H1 (cell line): Measurements from ENCODE around the gene COQ8B. TPM values are rescaled to one million over a fixed set of nuclear protein-coding genes. Genes with fewer than 3 reads are reported as not detected.

Experiments used
- CTCF ChIA-PET: fragments of 300-600 bp; sonication (Branson Sonifier 250); formaldehyde crosslinking; loops from one replicate; lab custom pipeline; 2021; ENCODE audit not compliant: partially characterized antibody; lab: Charles Lee
- POLR2A ChIA-PET: fragments of 300-600 bp; sonication (Branson Sonifier 250); formaldehyde crosslinking; loops from one replicate; lab custom pipeline; 2021; ENCODE audit warnings: inconsistent platforms; ENCODE audit not compliant: partially characterized antibody; lab: Charles Lee
- DNase-seq, 2 experiments: peaks; one replicate each; pipeline versions ENCODE4 v3.0.0 to v3.0.0-alpha.2; 2010 to 2022; ENCODE audit warnings: low spot score in 2 of 2, low read depth in 1 of 2, mixed read lengths in 1 of 2
- FAIRE-seq: peaks from 2 replicates; lab custom pipeline; 2011; peaks lifted over from hg19 to GRCh38; lab: Jason Lieb, UNC
- H2AFZ ChIP-seq: 2 replicates; pipeline ENCODE4 v1.8.1; 2012; ENCODE audit warnings: low read length, inconsistent platforms
- H2AK5ac ChIP-seq: 2 replicates; pipeline ENCODE4 v1.6.1; 2013; ENCODE audit warnings: low read depth, low read length
- H2BK120ac ChIP-seq: replicated peaks from 2 replicates; pipeline ENCODE3; 2013; ENCODE audit warnings: low read depth, low read length, inconsistent platforms
- H2BK12ac ChIP-seq: 2 replicates; pipeline ENCODE4 v1.6.1; 2013; ENCODE audit warnings: low read depth, low read length
- H2BK15ac ChIP-seq: 2 replicates; pipeline ENCODE4 v1.6.1; 2013; ENCODE audit warnings: low read length
- H2BK20ac ChIP-seq: 2 replicates; pipeline ENCODE4 v1.6.1; 2013; ENCODE audit warnings: low read length
- H2BK5ac ChIP-seq: 2 replicates; pipeline ENCODE4 v1.6.1; 2013; ENCODE audit warnings: low read depth, low read length
- H3K14ac ChIP-seq: 2 replicates; pipeline ENCODE4 v1.6.1; 2013; ENCODE audit warnings: inconsistent platforms; ENCODE audit not compliant: insufficient read length
- H3K18ac ChIP-seq: 2 replicates; pipeline ENCODE4 v1.6.1; 2013; ENCODE audit warnings: low read length; ENCODE audit errors: extremely low read depth
- H3K23ac ChIP-seq: 2 replicates; pipeline ENCODE4 v1.6.1; 2013; ENCODE audit warnings: inconsistent platforms; ENCODE audit not compliant: insufficient read length
- H3K23me2 ChIP-seq: 2 replicates; pipeline ENCODE4 v1.6.1; 2013; ENCODE audit warnings: low read depth, low read length
- H3K27ac ChIP-seq: 2 replicates; pipeline ENCODE4 v1.6.1; 2011; ENCODE audit warnings: low read depth, low read length, inconsistent platforms
- H3K27me3 ChIP-seq, 4 experiments: replicated peaks in 1 of 4; 1 replicate in 1 of 4; 2 replicates in 3 of 4; pipeline versions ENCODE4 v1.6.1 to v1.8.1; 2011 to 2013; ENCODE audit warnings: low read length in 3 of 4, mild to moderate bottlenecking in 3 of 4, inconsistent platforms in 2 of 4, mixed read lengths in 2 of 4, moderate library complexity in 1 of 4; ENCODE audit not compliant: control insufficient read depth in 3 of 4, insufficient read depth in 3 of 4; ENCODE audit errors: extremely low read depth in 1 of 4
- H3K36me3 ChIP-seq, 4 experiments: 2 replicates each; pipeline versions ENCODE4 v1.6.1 to v1.8.1; 2011 to 2013; ENCODE audit warnings: mild to moderate bottlenecking in 4 of 4, low read length in 3 of 4, moderate library complexity in 2 of 4, control low read depth in 1 of 4, inconsistent platforms in 1 of 4; ENCODE audit not compliant: insufficient read depth in 4 of 4, control insufficient read depth in 2 of 4
- H3K4ac ChIP-seq: replicated peaks from 2 replicates; pipeline ENCODE3; 2013; ENCODE audit warnings: low read length, low read depth, mixed read lengths, inconsistent platforms; ENCODE audit not compliant: insufficient read length
- H3K4me1 ChIP-seq, 4 experiments: replicated peaks in 1 of 4; 1 replicate in 1 of 4; 2 replicates in 3 of 4; pipeline versions ENCODE4 v1.6.1 to v1.8.1; 2011 to 2013; ENCODE audit warnings: low read length in 3 of 4, inconsistent platforms in 2 of 4, mixed read lengths in 1 of 4; ENCODE audit not compliant: insufficient read depth in 4 of 4, control insufficient read depth in 3 of 4
- H3K4me2 ChIP-seq, 2 experiments: 2 replicates each; pipeline versions ENCODE4 v1.6.1 to v1.8.1; 2011 to 2013; ENCODE audit warnings: low read depth in 2 of 2, low read length in 2 of 2, control low read depth in 1 of 2, inconsistent platforms in 1 of 2, mild to moderate bottlenecking in 1 of 2; ENCODE audit not compliant: insufficient read depth in 1 of 2
- H3K4me3 ChIP-seq, 4 experiments: fragments of 200-600, 300-600 bp in 1 of 4; sonication (generic), shearing (Covaris generic), sonication (Bioruptor Twin) in 1 of 4; 2 replicates each; pipeline versions ENCODE4 v1.5.1 to v1.8.1; 2011 to 2016; ENCODE audit warnings: low read length in 4 of 4, low read depth in 3 of 4, control low read depth in 2 of 4, inconsistent platforms in 2 of 4, mild to moderate bottlenecking in 2 of 4, mixed read lengths in 1 of 4, moderate library complexity in 1 of 4; ENCODE audit not compliant: insufficient read depth in 2 of 4; ENCODE audit errors: extremely low read depth in 1 of 4
- H3K56ac ChIP-seq: replicated peaks from 2 replicates; pipeline ENCODE3; 2013; ENCODE audit warnings: low read depth, mild to moderate bottlenecking, mixed read lengths, low read length, inconsistent platforms; ENCODE audit not compliant: insufficient read length
- H3K79me1 ChIP-seq: 2 replicates; pipeline ENCODE4 v1.6.1; 2013; ENCODE audit warnings: low read depth, low read length, control low read depth
- H3K79me2 ChIP-seq, 2 experiments: 2 replicates each; pipeline versions ENCODE4 v1.6.1 to v1.8.1; 2012 to 2013; ENCODE audit warnings: low read length in 2 of 2, mild to moderate bottlenecking in 2 of 2, inconsistent platforms in 1 of 2; ENCODE audit not compliant: insufficient read depth in 2 of 2, control insufficient read depth in 1 of 2
- H3K9ac ChIP-seq, 4 experiments: replicated peaks in 1 of 4; 1 replicate in 1 of 4; 2 replicates in 3 of 4; pipeline versions ENCODE4 v1.6.1 to v1.8.1; 2011 to 2013; ENCODE audit warnings: low read depth in 3 of 4, low read length in 3 of 4, control low read depth in 2 of 4, mild to moderate bottlenecking in 2 of 4, moderate library complexity in 2 of 4, inconsistent platforms in 1 of 4; ENCODE audit errors: extremely low read depth in 1 of 4
- H3K9me3 ChIP-seq, 2 experiments: 2 replicates each; pipeline versions ENCODE4 v1.6.1 to v1.8.1; 2012 to 2013; ENCODE audit warnings: mild to moderate bottlenecking in 2 of 2, moderate library complexity in 2 of 2, control low read depth in 1 of 2, inconsistent platforms in 1 of 2, low read depth in 1 of 2, low read length in 1 of 2, mixed read lengths in 1 of 2; ENCODE audit not compliant: insufficient read depth in 2 of 2
- H4K20me1 ChIP-seq, 2 experiments: replicated peaks in 1 of 2; 2 replicates each; pipeline versions ENCODE3 to v1.8.1; 2011 to 2013; ENCODE audit warnings: inconsistent platforms in 2 of 2, low read length in 2 of 2, mild to moderate bottlenecking in 1 of 2; ENCODE audit not compliant: insufficient read depth in 2 of 2, control insufficient read depth in 1 of 2
- H4K5ac ChIP-seq: 2 replicates; pipeline ENCODE4 v1.6.1; 2013; ENCODE audit warnings: low read length, low read depth, mixed read lengths, inconsistent platforms; ENCODE audit not compliant: insufficient read length
- H4K8ac ChIP-seq: 2 replicates; pipeline ENCODE4 v1.8.0; 2013; ENCODE audit warnings: mild to moderate bottlenecking, moderate library complexity, low read length, inconsistent platforms; ENCODE audit not compliant: insufficient read depth; ENCODE audit errors: extremely low read depth
- H4K91ac ChIP-seq: replicated peaks from 2 replicates; pipeline ENCODE3; 2013; ENCODE audit warnings: low read length, mixed read lengths, inconsistent platforms; ENCODE audit not compliant: insufficient read length
- POLR2A ChIP-seq, 2 experiments: IDR thresholded peaks; 1 replicate in 1 of 2; 2 replicates in 1 of 2; pipeline ENCODE4 v1.6.1; 2011; ENCODE audit warnings: low read depth in 2 of 2, low read length in 2 of 2, mild to moderate bottlenecking in 2 of 2; ENCODE audit errors: control extremely low read depth in 1 of 2
- RAD21 ChIP-seq, 2 experiments: IDR thresholded peaks in 1 of 2; conservative IDR thresholded peaks in 1 of 2; 2 replicates each; pipeline ENCODE4 v1.6.1; 2011; ENCODE audit warnings: low read depth in 2 of 2, low read length in 2 of 2, improper control_type of control experiment in 1 of 2, inconsistent platforms in 1 of 2, mild to moderate bottlenecking in 1 of 2, moderate library complexity in 1 of 2
- WGBS, 2 experiments: shearing (Covaris generic) in 1 of 2; methylation state at CpG; one replicate each; pipeline versions ENCODE4 v1.1.6 to v1.1.7; 2013 to 2015; ENCODE audit warnings: low lambda C conversion rate in 2 of 2, mixed read lengths in 2 of 2, inconsistent platforms in 1 of 2, low coverage in 1 of 2, missing lambda C conversion rate in 1 of 2; ENCODE audit not compliant: insufficient replicate concordance in 2 of 2, insufficient coverage in 1 of 2, insufficient read length in 1 of 2; ENCODE audit errors: extremely low coverage in 1 of 2, missing lambda C conversion rate in 1 of 2; 5-methylcytosine and 5-hydroxymethylcytosine counted together
- polyA plus RNA-seq, 7 experiments: library from polyadenylated mRNA; depleted of rRNA in 3 of 7; stranded (reverse) in 5 of 7; unstranded in 2 of 7; fragments of >200 nt in 5 of 7; fragments of 200-250 nt in 2 of 7; gene quantifications; 1 replicate in 5 of 7; 2 replicates in 1 of 7; 4 replicates in 1 of 7; pipeline versions ENCODE4 v1.2.1 to v1.2.3, GENCODE V29; 2011 to 2013; ENCODE audit warnings: missing spikeins in 2 of 7, mixed read lengths in 2 of 7
- total RNA-seq: library from RNA; stranded (reverse); fragmentation: NEBNext Ultra II Directional; extraction: Animal tissue kit (Norgen Biotek cat#: 25700); gene quantifications from 2 replicates; pipeline ENCODE4 v1.2.1, GENCODE V29; 2021
- TF ChIP-seq, protein P1 (sequence below), 3 experiments: IDR thresholded peaks; 1 replicate in 2 of 3; 2 replicates in 1 of 3; pipeline versions ENCODE4 v1.5.1 to v1.6.1; 2011; ENCODE audit warnings: low read length in 3 of 3, mild to moderate bottlenecking in 3 of 3, inconsistent platforms in 2 of 3, low read depth in 1 of 3, moderate library complexity in 1 of 3; ENCODE audit not compliant: insufficient read depth in 1 of 3; ENCODE audit errors: control extremely low read depth in 1 of 3

The COQ8B gene
- total and polyA plus RNA-seq, 2 of the 8 experiments (the other 6 are each of a cell fraction or from before 2014, with no cell fraction given) = 41.7 to 46.1 TPM

DNA sequence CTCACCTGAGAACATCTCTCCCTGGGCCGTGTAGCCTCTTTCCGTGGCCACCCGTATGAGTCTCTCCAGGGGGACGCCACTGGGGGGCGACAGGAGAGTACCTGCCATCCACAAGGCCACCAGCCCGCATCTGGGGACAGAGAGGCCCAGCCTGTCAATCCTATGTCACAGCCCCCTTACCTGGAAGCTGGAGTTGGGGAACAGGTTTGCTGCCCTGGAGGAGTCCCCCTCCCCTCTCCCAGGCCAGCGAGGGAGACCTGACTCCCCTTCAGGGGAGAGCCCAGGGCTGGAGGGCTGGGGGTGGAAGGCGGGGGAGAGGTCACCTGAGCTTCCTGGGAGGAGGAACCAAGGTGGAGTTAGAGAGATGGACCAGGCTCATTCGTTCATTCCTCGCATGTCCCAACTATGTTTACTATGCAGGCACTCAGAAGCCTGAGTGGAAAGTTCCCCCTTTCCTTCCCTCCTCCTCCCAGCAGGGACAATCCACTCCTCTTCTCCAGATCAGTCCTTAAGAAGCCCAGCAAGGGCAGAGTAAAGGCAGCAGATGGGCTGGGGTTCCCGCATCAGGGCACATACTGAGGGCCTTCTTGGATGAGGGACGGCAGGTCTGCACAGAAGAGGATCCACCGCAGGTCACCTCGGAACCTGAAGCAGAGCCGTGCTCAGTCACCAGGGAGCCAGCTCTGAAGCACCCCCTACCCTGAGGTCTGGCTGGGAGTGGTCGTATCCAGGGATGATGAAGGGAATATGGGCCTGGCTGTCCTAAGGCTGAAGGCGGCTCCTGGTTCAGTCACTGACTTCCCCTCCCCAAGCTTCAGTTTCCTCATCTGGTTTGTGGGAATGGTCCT, 28.1 kb upstream of the COQ8B start:
- Histone ChIP-seq H3K56ac (no peak overlapping the region), H3K79me2 (peaks cover 0 to 17% of the 10 kb centered on the region in 2 experiments; a peak in 1 of 4 replicates), H3K23ac (no peak overlapping the region), H4K20me1 (peaks cover 0 to 7% of the 10 kb centered on the region in 2 experiments), H3K4me1 (peaks cover 0 to 20% (median 5%) of the 10 kb centered on the region in 4 experiments; a peak in 4 of 7 replicates), H2AK5ac (no peak overlapping the region; the same call in none of the 2 replicates), H2BK5ac (peak overlapping the region; percentile 72), H3K18ac (peak overlapping the region; percentile 81), H3K23me2 (peaks cover 3% of the 10 kb centered on the region), H4K91ac (no peak overlapping the region), H2BK12ac (peak overlapping the region; percentile 68), H3K14ac (no peak overlapping the region), H3K9ac (peak overlapping the region in 1 of 4 experiments; percentile 40; a peak in 1 of 7 replicates), H4K8ac (peak overlapping the region; percentile 23; the same call in 1 of the 2 replicates), H3K4ac (no peak overlapping the region), H3K36me3 (peaks cover 0 to 13% (median 1%) of the 10 kb centered on the region in 4 experiments; a peak in 3 of 8 replicates), H2BK120ac (no peak overlapping the region), H2BK15ac (0 out of 2 replicates have a peak overlapping the region, but pooled peaks have one; percentile 77), H2BK20ac (no peak overlapping the region), H3K9me3 (no peaks in the 10 kb centered on the region), H4K5ac (no peak overlapping the region), H3K4me3 (no peak overlapping the region), H2AFZ (no peak overlapping the region), H3K79me1 (no peaks in the 10 kb centered on the region; the same call in 1 of the 2 replicates), H3K27me3 (no peaks in the 10 kb centered on the region), H3K27ac (peak overlapping the region; percentile 15; the same call in 1 of the 2 replicates), H3K4me2 (peak overlapping the region in 1 of 2 experiments; percentile 35; a peak in 2 of 4 replicates)
- TF ChIP-seq RAD21 (IDR thresholded peaks at IDR 0.05 in 1 of 2, conservative IDR thresholded peaks at IDR 0.05 in 1 of 2; ENCODE audit: low read depth in 2 of 2, low read length in 2 of 2) = peak; percentile 17 to 45; a peak in 3 of 4 replicates
- TF ChIP-seq, protein P1, sequence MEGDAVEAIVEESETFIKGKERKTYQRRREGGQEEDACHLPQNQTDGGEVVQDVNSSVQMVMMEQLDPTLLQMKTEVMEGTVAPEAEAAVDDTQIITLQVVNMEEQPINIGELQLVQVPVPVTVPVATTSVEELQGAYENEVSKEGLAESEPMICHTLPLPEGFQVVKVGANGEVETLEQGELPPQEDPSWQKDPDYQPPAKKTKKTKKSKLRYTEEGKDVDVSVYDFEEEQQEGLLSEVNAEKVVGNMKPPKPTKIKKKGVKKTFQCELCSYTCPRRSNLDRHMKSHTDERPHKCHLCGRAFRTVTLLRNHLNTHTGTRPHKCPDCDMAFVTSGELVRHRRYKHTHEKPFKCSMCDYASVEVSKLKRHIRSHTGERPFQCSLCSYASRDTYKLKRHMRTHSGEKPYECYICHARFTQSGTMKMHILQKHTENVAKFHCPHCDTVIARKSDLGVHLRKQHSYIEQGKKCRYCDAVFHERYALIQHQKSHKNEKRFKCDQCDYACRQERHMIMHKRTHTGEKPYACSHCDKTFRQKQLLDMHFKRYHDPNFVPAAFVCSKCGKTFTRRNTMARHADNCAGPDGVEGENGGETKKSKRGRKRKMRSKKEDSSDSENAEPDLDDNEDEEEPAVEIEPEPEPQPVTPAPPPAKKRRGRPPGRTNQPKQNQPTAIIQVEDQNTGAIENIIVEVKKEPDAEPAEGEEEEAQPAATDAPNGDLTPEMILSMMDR (IDR thresholded peaks at IDR 0.05; ENCODE audit: control extremely low read depth in 1 of 3, insufficient read depth in 1 of 3, low read depth in 1 of 3, low read length in 3 of 3) = peak; percentile 32 to 42 (median 33); a peak in 3 of 4 replicates
- TF ChIP-seq POLR2A (IDR thresholded peaks at IDR 0.05; ENCODE audit: control extremely low read depth in 1 of 2, low read depth in 2 of 2, low read length in 2 of 2) = no peak
- ChIA-PET POLR2A (interaction anchor here (0.8 to 12.4 kb wide), 24 partner anchors 9 to 81 kb away, joined by 3 to 120 read pairs (median 5); partner anchors contain the start of genes ACTMAP, COQ8B, EGLN2 and ITPKC), CTCF (interaction anchor here (0.5 to 4.7 kb wide), 14 partner anchors 11 to 75 kb away, joined by 3 to 26 read pairs (median 4); partner anchors contain the start of genes ITPKC and MIA)
- FAIRE-seq = no peak
- DNase-seq = no peak
- 76% methylated on average over 16 of the region's 17 CpGs; no CpG with 5 or more reads in 1 of the 2 experiments for WGBS, 2 experiments
